GM18870 (cell line): Measurements from ENCODE around the gene NRG4.
"Not testable (repeated sequence)": the region's sequence is repeated elsewhere in the genome, so short reads cannot be mapped to it uniquely, and the experiment has no call there.

ENCODE experiments used
- ATAC-seq: cut with Tn5 transposase; IDR thresholded peaks from one replicate; pipeline ENCODE4 v1.9.1; 2021; ENCODE audit warnings: moderate library complexity; ENCODE audit not compliant: unreplicated experiment

The NRG4 gene

GRCh38 chr15:75994220-75994619 is 18.0 kb downstream of the NRG4 start:
- no peak for ATAC-seq

GRCh38 chr15:75992897-75993296 is 19.3 kb downstream of the NRG4 start:
- no peak for ATAC-seq

- no peak for ATAC-seq
Observed at GRCh38 chr15:75989875-75990274, 22.3 kb downstream of the NRG4 start.

DNA sequence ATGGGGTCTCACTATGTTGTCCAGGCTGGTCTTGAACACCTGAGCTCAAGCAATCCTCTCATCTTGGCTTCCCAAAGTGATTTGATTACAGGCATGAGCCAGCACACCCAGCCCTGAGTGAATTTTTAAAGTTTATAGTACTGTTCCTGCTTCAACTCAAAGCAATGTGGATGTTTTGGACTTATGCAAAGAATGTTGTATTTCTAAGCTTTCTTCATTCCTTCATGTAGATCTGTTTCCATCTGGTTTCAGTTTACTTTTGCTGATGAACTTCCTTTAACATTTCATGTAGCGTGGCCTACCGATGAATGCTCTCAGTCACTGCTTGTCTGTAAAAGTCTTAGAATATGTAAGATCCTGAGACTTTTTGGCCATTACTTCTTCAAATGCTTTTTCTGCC is 23.2 kb downstream of the NRG4 start:
- ATAC-seq, result no peak

DNA sequence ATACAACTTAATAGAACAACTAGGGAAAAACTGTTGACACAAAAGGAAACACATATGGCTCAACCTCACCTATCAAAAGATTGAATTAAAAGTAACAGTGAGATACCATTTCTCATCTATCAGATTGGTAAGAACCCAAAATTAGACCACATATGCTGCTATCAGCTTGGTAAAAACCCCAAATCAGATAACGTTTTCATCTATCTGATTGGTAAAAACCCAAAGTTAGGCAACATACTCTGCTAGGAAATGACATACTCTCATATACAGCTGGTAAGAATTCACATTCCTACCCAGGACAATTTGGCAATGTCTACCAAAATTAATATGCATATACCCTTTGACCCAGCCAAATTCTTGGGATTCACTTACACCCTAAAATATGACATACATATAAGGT is 26.3 kb downstream of the NRG4 start:
- ATAC-seq, result no peak

DNA sequence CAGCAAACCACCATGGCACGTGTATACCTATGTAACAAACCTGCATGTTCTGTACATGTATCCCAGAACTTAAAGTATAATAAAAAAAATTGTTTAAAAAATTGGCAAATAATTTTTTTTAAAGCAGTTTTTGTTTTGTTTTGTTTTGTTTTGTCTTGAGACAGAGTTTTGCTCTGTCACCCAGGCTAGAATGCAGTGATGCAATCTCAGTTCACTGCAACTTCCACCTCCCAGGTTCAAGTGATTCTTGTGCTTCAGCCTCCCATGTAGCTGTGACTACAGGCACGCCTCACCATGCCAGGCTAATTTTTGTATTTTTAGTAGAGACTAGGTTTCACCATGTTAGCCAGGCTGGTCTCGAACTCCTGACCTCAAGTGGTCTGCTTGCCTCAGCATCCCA is 27.5 kb downstream of the NRG4 start:
- not testable (repeated sequence) for ATAC-seq

DNA sequence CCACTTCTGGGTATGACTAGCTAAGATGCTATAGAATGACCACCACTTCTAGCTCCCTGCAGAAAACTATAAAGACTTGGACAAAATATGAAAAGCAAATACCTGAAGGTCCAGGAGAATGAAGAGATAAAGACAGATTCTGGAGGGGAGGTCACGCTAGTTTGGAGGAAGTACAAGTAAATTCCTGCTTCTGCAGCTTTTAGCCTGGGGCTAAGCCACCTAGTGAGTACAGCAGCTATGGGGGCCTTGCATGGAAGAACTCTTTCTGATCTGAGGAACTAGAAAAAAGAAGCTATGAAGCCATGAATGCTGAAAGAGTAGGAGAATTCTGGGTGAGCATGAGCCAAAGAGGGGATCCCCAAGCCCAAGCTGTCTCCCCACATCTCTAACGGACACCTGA is 29.8 kb downstream of the NRG4 start:
- ATAC-seq, result no peak

DNA sequence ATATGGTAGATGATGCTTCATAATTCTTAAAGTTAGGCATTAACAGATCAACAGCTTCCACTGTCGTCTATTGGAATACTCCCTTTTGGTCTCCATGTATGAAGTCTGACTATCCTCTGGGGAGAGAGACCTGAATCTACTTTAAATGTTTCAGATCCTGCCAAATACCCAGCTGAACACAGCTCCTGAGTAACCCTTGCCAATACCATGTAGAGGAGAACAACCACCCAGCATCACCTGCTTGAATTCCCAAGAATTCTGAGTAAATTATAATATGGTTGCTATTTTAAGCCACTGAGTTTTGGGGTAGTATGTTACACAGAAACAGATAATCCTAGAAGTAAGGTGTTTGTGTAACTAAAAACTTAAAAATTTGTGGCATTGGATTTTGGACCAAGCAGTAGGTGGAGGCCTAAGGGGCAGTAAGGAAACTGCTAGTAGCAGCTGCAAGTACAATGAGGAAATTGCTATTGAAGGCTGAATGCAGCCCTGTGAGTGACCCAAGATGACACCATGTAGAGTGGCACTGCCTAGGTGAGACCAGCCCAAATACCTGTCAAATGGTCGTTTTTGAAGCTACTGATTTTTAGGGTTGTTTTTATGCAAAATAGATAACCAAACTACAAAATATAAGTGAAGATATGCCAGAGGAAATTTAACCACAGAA is 30.9 kb downstream of the NRG4 start:
- ATAC-seq, result no peak

DNA sequence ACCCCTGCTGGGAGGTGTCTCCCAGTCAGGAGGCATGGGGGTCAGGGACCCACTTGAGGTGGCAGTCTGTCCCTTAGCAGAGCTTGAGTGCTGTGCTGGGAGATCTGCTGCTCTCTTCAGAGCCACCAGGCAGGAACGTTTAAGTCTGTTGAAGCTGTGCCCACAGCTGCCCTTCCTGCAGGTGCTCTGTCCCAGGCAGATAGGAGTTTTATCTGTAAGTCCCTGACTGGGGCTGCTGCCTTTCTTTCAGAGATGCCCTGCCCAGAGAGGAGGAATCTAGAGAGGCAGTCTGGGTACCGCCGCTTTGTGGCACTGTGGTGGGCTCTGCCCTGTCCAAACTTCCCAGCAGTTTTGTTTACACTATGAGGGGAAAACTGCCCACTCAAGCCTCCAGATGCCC is 35.5 kb downstream of the NRG4 start:
- ATAC-seq, result not testable (repeated sequence)

GRCh38 chr15:75966073-75966472 is 46.2 kb downstream of the NRG4 start:
- ATAC-seq, result no peak

GRCh38 chr15:75961331-75961730 is 50.9 kb downstream of the NRG4 start:
- ATAC-seq, result no peak

DNA sequence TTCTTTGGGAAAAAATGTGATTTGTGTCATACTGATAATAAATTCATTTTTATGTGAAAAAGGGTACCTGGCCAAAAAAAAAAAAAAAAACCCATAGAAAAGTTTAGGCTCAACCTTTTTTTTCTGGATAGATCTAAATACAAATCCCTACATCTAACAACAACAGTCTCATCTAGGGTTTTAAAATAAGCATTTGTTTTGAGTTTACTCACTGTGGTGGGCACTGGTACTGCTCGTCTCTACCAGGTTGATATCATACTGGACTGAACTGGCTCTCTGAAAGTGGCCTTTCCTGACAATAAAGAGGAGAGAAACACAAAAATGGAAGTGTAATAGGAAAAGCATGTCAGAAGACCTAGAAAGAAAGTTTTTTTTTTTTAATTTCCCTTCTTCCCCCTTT is 56.5 kb downstream of the NRG4 start:
- no peak for ATAC-seq

DNA sequence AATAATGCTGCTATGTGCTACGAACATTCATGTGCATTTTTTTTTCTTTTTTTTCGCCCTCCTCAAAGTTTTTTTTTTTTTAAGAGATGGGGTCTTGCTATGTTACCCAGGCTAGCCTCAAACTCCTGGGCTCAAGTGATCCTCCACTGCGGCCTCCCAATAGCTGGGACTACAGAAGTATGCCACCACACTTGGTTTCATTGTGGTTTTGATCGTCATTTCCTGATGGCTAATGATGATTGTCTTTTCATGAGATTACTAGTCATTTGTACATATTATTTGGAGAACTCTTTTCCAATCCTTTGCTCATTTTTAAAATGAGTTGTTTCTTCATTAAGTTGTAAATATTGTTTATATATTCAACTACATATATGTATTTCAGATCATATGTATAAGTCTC is 59.7 kb downstream of the NRG4 start:
- ATAC-seq, result no peak

DNA sequence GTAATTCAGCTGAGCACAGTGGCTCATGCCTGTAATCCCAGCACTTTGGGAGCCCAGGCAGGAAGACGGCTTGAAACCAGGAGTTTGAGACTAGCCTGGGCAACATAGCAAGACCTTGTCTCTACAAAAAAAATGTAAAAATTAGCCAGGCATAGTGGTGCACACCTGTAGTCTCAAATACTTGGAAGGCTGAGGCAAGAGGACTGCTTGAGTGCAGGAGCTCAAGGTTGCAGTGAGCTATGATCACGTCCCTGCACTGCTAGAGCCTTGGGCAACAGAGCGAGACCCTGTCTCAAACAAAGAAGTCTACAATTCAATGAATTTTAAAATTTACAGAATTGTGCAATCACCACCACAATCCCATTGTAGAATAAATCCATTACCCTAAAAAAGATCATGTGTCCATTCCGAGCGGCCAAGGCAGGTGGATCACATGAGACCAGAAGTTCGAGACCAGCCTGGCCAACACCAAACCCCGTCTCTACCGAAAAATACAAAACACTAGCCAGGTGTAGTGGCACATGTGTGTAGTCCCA is 63.4 kb downstream of the NRG4 start:
- no peak for ATAC-seq

- ATAC-seq, result no peak
Observed at GRCh38 chr15:75947092-75947491, 65.1 kb downstream of the NRG4 start.

GRCh38 chr15:75945953-75946352 is 66.3 kb downstream of the NRG4 start:
- ATAC-seq, result no peak

DNA sequence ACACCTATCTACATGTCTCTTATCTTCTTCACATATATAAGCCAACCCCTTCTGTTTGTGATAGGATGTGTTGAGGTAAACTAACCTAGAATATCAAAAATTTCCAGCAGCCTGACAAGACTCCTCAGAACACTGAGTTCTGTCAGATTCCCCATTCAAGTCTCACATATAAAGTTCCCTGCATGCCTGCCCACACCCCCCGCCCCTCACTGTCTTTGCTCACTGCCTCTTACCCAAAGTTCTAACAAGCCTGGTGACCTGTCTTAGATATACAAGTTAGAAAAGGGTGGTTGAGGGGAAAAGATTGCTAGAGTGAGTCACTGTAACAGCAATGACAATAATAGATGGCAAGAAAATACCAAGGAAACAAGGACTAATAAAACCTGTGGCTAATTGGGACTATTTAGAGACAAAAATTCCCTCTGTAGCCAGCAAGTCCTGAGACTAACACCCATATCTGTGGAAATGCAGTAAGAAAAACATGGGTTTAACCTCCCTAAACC is 68.5 kb downstream of the NRG4 start:
- no peak for ATAC-seq

GRCh38 chr15:75943246-75943645 is 69.0 kb downstream of the NRG4 start:
- ATAC-seq, result no peak

DNA sequence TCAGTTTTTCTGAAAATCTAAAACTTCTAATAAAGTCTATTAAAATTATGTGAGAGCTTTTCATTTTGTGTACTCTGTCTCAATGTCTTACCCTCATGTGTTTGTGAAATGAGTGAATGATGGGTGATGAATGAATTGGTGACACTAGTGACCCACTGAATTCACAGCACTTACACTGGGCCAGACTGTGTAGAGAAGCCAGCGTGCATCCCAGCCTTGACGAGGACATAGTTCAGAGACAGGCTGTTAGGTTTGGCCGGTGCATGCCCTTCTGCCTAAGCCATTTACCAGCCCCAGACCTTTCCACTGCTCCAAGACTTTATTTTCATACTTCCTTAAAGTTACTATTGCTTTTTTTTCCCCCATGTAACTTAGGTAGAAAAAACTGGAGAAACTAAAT is 69.8 kb downstream of the NRG4 start:
- no peak for ATAC-seq

DNA sequence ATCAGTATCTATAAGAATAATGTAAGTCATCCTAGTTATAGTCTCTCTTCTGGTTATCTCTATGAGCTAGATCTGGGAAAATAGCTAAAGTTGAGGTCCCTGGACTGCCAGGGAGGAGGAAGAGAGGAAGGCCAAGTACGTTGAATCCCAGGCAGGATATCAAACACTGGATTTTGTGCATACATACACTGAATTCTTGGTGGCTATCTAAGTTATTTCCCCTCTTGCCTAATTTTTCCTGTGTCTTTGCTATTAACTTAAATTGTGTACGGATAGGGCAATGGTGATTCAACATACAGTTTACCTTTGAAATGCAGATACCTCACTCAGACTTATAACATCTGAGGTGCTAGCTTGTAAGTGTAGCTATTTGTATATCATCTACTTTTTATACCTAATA is 81.4 kb downstream of the NRG4 start:
- ATAC-seq, result no peak

DNA sequence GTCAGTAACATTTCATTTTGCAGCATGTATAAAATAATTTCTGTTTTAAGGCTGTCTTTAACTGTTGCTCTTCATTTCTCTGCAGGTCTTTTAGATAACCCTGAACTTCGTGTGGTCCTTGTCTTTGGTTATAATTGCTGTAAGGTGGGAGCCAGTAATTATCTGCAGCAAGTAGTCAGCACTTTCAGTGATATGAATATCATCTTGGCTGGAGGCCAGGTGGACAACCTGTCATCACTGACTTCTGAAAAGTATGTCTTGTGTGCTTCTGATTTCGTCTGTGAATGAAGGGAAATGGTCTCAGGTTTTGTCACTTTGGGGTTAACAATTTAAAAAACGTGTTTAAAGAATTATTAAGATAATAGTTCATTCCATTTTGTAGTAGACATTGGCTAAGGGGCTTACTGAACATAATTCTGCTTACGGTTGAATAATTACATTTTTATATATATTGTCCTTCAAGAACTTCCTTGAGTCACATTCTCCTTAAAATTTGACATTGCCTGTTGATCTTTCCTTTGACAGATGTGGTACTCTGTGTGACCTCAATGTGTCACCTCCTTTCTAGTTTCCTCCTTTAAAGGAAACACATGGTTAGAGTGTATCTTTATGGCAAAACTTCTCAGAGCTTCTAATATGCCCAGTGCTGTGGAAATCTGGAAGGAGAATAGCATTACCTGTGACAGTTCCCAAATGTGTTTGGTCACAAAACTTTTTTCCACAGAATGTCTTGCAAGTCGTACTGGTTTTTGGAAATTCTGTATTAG is 82.2 kb downstream of the NRG4 start:
- no peak for ATAC-seq
